ENCODE results near the gene CLIP1.

DNA sequence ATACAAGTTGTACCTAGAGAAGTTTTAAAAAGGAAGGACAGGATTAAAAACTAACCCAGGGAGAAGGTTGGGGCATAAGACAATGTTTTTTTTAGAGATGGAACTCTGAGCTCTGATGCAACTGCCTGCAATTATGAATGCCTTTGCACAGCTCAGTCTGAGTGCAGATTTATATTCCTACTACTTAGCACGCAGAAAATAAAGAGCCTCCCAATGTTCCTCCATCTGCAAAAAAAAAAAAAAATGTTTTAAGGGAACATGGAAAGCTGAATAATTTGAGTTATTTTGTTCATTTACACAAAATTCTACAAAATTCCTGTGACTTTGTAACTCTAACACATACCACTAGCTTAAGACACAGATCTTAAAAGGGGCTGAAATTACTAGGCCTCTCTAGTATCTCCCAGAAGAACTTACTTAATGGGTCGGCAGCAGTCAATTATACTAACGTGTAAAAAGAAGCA, 15.7 kb downstream of the CLIP1 start:
- no peak for TF ChIP-seq CTCF (IDR thresholded peaks at IDR 0.05)
- TF ChIP-seq POLR2A (IDR thresholded peaks at IDR 0.05) = no peak
